UCSD-AML1 (cell line): ENCODE data around the gene TMEM17.

Source experiments
- DNase-seq: peaks from one replicate; lab custom pipeline; 2025; ENCODE audit not compliant: unreplicated experiment; lab: John Stamatoyannopoulos, UW

Gene TMEM17

DNA sequence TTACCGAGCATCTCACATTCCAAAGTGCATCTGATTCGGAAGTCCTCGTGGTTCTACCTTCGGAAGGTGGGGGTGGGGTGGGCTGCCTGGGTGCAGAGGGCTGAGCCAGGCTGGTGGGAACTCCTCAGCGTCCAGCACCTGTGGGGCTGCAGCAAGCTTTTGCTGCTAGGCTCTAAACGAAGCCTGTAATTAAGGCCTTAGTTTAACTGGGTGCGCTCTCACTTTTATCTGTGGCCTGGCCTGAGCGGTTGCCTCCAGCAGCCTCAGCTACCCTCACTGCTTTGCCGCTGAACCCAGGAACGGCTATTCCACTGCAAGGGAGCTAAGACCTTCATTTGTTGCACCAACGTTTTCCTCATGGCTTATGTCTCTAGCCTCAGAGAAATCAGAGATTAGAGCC, 48.4 kb downstream of the TMEM17 start:
- no peak for DNase-seq

DNA sequence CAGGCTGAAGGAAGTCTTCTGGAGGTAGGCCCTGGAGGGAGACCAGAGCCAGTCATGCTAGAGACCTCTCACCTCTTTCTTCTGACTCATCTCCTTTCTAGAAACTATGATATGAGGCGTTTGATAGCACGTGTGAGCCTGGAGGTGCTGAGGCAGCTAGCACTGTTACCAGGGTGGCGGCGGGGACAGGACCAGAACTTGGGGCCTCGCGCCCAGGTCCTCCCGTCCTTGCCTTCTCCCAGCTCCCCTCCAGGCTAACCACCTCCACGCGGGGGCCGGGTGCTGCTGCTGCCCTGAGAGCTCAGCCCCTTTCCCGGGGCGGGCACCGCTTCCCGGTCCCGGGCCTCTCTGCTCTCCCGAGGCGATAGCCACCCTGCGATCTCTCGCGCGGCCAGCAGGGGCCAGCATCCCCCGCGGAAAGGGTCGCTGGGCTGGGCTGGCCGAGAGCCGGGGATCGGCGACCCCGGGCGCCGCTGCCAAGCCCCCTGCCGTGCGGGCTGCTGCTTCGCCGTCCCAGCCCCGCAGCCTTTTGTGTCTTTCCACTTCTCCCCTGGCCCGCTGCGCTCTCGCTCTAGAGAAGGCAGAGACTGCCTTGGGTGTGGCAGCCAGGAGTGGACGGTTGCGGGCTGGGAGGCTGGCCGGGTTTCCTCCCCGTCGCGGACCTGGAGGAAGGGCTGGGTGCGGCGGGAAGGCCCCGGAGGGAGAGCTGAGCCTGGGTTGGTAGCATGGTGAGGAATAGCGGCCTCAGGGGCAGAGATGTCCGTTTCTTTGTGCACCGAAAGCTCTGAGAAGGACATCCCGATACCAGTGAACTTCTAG, 49.1 kb downstream of the TMEM17 start:
- peak; percentile 73 for DNase-seq

DNA sequence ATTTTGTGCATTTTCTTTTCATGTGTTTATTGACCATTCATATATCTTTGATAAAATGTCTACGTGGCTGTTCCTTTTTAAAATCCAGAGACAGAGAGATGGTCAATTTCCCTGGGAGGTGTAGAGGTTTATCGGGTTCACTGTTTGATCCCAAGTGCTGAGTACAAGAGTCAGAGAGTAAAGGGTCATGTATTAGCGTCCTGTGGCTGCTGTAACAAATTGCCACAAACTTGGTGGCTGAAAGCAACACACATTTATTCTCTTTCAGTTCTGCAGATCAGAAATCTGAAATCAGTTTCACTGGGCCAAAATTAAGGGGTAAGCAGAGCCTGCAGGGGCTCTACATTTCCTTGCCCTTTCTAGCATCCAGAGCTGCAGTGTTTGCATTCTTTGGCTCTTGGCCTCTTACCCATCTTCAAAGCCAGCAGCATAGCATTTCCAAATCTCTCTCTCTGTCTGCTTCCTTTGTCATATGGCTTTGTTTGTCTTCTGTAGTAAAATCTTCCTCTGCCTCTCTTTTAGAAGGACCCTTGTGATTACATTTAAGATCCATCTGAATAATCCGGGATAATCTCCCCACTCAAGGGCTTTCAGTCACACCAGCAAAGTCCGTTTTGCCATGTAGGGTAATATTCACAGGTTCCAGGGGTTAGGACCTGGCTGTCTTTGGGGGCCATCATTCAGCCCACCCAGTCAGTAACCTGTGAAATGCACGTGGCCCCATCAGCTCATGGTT, 49.9 kb downstream of the TMEM17 start:
- DNase-seq: no peak

GRCh38 chr2:62453955-62454354, 52.0 kb downstream of the TMEM17 start:
- DNase-seq: no peak

- no peak for DNase-seq
Measured at GRCh38 chr2:62452701-62453454, 53.1 kb downstream of the TMEM17 start.

DNA sequence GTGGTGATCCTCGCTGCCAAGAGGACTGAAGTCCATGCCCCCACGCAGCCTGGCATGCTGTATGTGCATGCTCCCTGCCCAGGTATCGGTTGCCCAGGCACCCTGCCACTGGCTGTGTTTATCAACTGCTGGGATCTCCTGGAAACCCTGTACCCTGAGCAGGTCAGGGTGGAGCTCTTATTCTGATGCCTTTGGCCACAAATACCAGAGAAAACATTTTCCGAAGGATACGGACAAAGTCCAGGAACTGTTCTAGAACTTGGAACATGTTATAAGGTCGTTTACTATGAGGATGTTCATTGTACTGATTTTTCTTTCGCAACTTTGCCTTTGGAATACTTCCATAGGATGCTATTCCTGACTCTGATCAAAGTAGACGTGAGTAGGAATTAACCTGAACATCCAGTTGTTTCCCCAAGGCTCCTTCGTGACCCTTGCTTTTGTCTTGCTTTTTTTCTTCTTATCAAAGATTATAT, 55.2 kb downstream of the TMEM17 start:
- no peak for DNase-seq
